ENCODE measurements around the gene ZSCAN31.

DNA sequence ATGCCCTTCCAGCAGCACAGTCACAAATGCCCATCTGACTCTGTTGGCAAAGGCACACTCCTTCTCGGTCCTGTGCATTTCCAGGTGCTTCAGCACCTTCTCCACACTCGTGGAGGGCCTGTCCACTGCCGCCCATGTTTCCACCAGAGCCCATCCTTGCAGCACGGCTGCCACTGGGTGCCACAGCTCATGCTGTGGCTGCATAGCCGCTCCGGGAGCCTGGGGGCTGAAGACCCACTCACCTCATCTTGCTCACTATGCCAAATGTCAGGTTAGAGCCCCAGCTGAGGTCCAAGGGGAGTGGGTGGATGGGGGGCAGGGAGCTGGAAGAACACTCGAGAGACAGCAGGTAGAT, 20.7 kb upstream of the ZSCAN31 start:
- TF ChIP-seq, protein P1, sequence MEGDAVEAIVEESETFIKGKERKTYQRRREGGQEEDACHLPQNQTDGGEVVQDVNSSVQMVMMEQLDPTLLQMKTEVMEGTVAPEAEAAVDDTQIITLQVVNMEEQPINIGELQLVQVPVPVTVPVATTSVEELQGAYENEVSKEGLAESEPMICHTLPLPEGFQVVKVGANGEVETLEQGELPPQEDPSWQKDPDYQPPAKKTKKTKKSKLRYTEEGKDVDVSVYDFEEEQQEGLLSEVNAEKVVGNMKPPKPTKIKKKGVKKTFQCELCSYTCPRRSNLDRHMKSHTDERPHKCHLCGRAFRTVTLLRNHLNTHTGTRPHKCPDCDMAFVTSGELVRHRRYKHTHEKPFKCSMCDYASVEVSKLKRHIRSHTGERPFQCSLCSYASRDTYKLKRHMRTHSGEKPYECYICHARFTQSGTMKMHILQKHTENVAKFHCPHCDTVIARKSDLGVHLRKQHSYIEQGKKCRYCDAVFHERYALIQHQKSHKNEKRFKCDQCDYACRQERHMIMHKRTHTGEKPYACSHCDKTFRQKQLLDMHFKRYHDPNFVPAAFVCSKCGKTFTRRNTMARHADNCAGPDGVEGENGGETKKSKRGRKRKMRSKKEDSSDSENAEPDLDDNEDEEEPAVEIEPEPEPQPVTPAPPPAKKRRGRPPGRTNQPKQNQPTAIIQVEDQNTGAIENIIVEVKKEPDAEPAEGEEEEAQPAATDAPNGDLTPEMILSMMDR (IDR thresholded peaks at IDR 0.05), result no peak
- TF ChIP-seq POLR2A (IDR thresholded peaks at IDR 0.05), result no peak

All from vagina (tissue), 2 donors.